ENCODE results near the gene SOX10. TPM values are rescaled to one million over a fixed set of nuclear protein-coding genes. Genes with fewer than 3 reads are reported as not detected.
A peak's percentile ranks its signal among the peaks of the same experiment; 100 is the strongest.

Gene SOX10
- total and polyA plus RNA-seq, 9 of the 15 experiments (the other 6 are each of a cell fraction or from before 2014, with no cell fraction given): not detected

- Histone ChIP-seq H3K79me2 (ENCODE audit: control insufficient read depth, insufficient read depth, low read length) (peaks cover 27% of the 10 kb centered on the region), H3K9me3 (replicated peaks; ENCODE audit: control insufficient read depth, insufficient read depth, low read depth, low read length) (no peaks in the 10 kb centered on the region), H3K9me1 (ENCODE audit: control insufficient read depth, insufficient read depth, low read length) (no peaks in the 10 kb centered on the region), H3K9ac (ENCODE audit: insufficient read depth in 1 of 2, low read depth in 2 of 2, low read length in 2 of 2) (peak overlapping the region; percentile 83 to 100), H3K4me1 (replicated peaks in 1 of 2; ENCODE audit: control insufficient read depth in 2 of 2, insufficient read depth in 2 of 2, low read length in 2 of 2) (peaks cover 7 to 20% of the 10 kb centered on the region in 2 experiments; a peak in 3 of 5 replicates), H3K27me3 (ENCODE audit: control insufficient read depth in 2 of 2, insufficient read depth in 2 of 2, low read length in 2 of 2) (no peaks in the 10 kb centered on the region), H4K20me1 (replicated peaks; ENCODE audit: control insufficient read depth, insufficient read depth, low read length) (0 out of 2 replicates have a peak, but pooled peaks cover 3% of the 10 kb centered on the region), H3K27ac (ENCODE audit: extremely low read depth, low read depth, low read length) (peak overlapping the region; percentile 44; the same call in 2 of the 3 replicates), H3K36me3 (ENCODE audit: control insufficient read depth, insufficient read depth, low read length) (peaks cover 34% of the 10 kb centered on the region), H2AFZ (ENCODE audit: low read depth, low read length) (no peak overlapping the region), H3K4me3 (peak overlapping the region; percentile 82), H3K4me2 (ENCODE audit: insufficient read depth, low read length) (peak overlapping the region; percentile 98)
- ChIA-PET POLR2A (interaction anchor here (0.8 to 1.3 kb wide), 5 partner anchors 10 to 136 kb away, joined by 3 to 8 read pairs (median 3); no protein-coding TSS in a partner anchor), CTCF (ENCODE audit: low intra/inter-chr PET ratio) (no interaction called here)
- TF ChIP-seq POLR3A (IDR thresholded peaks at IDR 0.05; ENCODE audit: borderline replicate concordance, extremely low read depth, insufficient read depth, insufficient read length) (no peak), ZFX (CRISPR knock-in tag; IDR thresholded peaks at IDR 0.05) (no peak), SMAD2 (IDR thresholded peaks at IDR 0.05; ENCODE audit: low read depth, low read length) (no peak), SMAD3 (CRISPR knock-in tag; conservative IDR thresholded peaks at IDR 0.05) (no peak), PTTG1 (tag; IDR thresholded peaks at IDR 0.05; ENCODE audit: low read depth) (no peak), ZKSCAN8 (CRISPR knock-in tag; IDR thresholded peaks at IDR 0.05) (no peak), SOX6 (IDR thresholded peaks at IDR 0.05) (no peak), TBL1XR1 (IDR thresholded peaks at IDR 0.05; ENCODE audit: low read length in 2 of 2) (no peak), MEF2D (tag; conservative IDR thresholded peaks at IDR 0.05; ENCODE audit: low read depth) (no peak), GABPB2 (CRISPR knock-in tag; conservative IDR thresholded peaks at IDR 0.05) (no peak), SPI1 (IDR thresholded peaks at IDR 0.05; ENCODE audit: borderline replicate concordance, low read depth, low read length) (no peak)
- TF ChIP-seq, protein P1, sequence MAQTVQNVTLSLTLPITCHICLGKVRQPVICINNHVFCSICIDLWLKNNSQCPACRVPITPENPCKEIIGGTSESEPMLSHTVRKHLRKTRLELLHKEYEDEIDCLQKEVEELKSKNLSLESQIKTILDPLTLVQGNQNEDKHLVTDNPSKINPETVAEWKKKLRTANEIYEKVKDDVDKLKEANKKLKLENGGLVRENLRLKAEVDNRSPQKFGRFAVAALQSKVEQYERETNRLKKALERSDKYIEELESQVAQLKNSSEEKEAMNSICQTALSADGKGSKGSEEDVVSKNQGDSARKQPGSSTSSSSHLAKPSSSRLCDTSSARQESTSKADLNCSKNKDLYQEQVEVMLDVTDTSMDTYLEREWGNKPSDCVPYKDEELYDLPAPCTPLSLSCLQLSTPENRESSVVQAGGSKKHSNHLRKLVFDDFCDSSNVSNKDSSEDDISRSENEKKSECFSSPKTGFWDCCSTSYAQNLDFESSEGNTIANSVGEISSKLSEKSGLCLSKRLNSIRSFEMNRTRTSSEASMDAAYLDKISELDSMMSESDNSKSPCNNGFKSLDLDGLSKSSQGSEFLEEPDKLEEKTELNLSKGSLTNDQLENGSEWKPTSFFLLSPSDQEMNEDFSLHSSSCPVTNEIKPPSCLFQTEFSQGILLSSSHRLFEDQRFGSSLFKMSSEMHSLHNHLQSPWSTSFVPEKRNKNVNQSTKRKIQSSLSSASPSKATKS (CRISPR knock-in tag; IDR thresholded peaks at IDR 0.05): no peak
- no peak for ATAC-seq
- in situ Hi-C loops (cut with MboI) (no loop called here), intact Hi-C loops (cut with micrococcal nuclease) (loop anchor here (10.0 kb wide), 1 partner anchor 70 kb away; no protein-coding TSS in a partner anchor)
- WGBS (ENCODE audit: insufficient coverage, low coverage, missing lambda C conversion rate): 9% methylated on average over 4 of the region's 4 CpGs
- FAIRE-seq: no peak
- no TSS peak for BruUV-seq (replicated peaks)
- DNase-seq (ENCODE audit: extremely low read depth in 1 of 4, low spot score in 3 of 4): no peak
Measured at GRCh38 chr22:37954686-37955085, 29.7 kb downstream of the SOX10 start.
